ENCODE measurements around the gene ALPG.
"Not testable (repeated sequence)": the region's sequence is repeated elsewhere in the genome, so short reads cannot be mapped to it uniquely, and the experiment has no call there.

ALPG gene

DNA sequence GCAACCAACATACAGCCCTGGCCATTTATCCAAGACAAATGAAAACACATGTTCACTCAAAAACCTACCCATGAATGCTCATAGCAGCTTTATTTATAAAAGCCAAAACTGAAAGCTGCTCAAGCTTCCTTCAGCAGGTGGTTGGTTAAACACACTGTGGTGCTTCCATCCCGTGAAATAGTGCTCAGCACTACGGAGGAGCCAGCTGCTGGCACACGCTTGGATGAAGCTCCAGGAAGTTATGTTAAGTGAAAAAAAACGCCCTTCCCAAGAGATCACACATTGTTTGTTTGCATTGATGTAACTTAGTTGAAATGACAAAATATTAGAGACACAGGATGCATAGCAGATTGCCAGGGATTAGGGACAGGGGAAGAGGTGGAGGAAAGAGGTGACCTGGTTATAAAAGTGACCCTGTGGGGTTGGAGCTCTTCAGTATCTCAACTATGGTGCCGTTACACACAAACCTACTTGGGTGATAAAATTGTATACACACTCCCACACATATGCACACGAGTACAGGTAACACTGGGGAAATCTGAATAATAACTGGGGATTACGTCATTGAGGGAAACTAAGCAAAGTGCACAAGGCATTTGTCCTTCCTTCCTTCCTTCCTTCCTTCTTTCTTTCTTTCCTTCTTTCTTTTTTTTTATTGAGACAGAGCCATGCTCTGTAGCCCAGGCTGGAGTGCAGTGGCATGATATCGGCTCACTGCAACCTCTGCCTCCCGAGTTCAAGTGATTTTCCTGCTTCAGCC, 6.2 kb upstream of the ALPG start:
- no peaks in the 10 kb centered on the region for H3K36me3 Mint-ChIP-seq (ENCODE audit: low read depth)
- H3K9me3 Mint-ChIP-seq, result no peaks in the 10 kb centered on the region
- DNase-seq, result no peak
- H3K4me3 Mint-ChIP-seq, result no peak overlapping the region
- H3K27me3 Mint-ChIP-seq, result peaks cover 6% of the 10 kb centered on the region
- no peak overlapping the region for H3K27ac Mint-ChIP-seq
- no peak for ATAC-seq
- H3K4me1 Mint-ChIP-seq, result peaks cover 1% of the 10 kb centered on the region

DNA sequence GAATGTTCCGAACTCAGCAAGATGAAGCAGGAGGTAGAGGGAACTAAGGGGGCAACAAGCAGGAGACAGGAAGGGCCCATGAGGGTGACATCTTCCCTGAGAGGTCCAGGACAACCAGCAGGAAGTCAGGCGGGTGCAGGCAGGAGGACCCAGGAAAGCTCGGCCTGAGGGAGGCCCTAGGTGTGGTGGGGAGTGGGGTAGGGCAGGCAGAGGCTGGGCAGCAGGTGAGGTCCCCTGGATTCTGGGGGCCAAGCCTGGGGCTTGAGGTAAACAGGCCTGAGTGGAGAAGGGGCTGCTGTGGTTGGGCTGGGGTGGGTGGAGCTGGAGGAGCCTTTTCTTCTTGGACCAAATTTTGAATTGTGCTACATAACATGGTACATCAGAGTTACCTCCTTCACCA, 4.1 kb upstream of the ALPG start:
- ATAC-seq, result no peak
- peaks cover 1% of the 10 kb centered on the region for H3K4me1 Mint-ChIP-seq
- H3K4me3 Mint-ChIP-seq, result no peak overlapping the region
- H3K27ac Mint-ChIP-seq, result no peak overlapping the region
- no peak for DNase-seq
- H3K9me3 Mint-ChIP-seq, result no peaks in the 10 kb centered on the region
- no peaks in the 10 kb centered on the region for H3K36me3 Mint-ChIP-seq (ENCODE audit: low read depth)
- peaks cover 4% of the 10 kb centered on the region for H3K27me3 Mint-ChIP-seq

DNA sequence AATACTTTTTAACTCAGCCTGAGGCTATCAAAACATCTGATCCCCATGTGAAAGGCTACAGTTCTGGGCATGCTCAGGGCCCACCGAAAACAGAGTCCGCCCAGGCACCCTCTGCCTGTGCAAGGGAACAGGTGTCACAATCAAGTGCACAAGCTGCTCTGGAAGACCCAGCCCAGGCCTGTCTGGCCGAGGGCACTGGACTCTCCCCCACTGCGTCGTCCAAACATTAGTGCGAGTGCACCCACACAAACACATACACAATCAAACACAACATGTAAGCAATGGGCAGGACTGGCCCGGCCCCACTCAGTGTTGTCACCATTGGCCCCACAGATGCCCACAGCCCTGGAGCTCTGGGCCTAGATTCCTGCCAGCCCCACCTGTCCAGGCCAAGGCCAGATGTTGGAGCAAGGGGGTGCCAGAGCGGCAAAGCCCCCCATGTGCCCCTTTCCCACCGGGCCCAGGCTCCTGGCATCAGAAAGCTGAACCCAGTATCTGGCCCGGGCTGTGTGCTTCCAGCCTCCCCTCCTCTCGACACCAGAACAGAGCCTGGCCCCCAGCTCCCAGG, 617 bp upstream of the ALPG start:
- Mint-ChIP-seq H3K27ac (no peak overlapping the region), H3K4me1 (no peaks in the 10 kb centered on the region), H3K4me3 (no peak overlapping the region), H3K9me3 (no peaks in the 10 kb centered on the region), H3K27me3 (peaks cover 5% of the 10 kb centered on the region), H3K36me3 (ENCODE audit: low read depth) (no peaks in the 10 kb centered on the region)
- ATAC-seq (no peak), DNase-seq (no peak)

DNA sequence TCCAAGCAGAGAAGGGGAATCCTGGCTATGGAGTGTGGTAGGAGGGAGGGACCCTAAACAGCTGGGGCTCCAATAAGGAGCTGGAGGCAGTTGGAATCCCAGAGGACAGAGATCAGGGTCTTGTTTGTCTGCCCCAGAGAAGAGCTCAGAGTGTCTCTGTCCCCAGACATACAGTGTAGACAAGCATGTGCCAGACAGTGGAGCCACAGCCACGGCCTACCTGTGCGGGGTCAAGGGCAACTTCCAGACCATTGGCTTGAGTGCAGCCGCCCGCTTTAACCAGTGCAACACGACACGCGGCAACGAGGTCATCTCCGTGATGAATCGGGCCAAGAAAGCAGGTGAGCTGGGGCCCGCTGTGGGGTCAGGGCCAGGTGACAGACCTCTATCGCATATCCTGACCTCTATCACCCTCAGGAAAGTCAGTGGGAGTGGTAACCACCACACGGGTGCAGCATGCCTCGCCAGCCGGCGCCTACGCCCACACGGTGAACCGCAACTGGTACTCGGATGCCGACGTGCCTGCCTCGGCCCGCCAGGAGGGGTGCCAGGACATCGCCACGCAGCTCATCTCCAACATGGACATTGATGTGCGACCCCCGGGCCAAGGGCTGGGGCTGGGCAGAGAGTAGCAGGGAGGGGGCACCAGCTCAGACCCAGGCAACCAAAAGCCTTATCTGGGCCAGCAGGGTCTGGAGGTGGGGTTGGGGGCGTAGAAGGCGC, 945 bp downstream of the ALPG start:
- H3K4me3 Mint-ChIP-seq; DNase-seq; H3K9me3 Mint-ChIP-seq; H3K36me3 Mint-ChIP-seq (ENCODE audit: low read depth); ATAC-seq; H3K4me1 Mint-ChIP-seq; H3K27ac Mint-ChIP-seq; H3K27me3 Mint-ChIP-seq: not testable (repeated sequence)

DNA sequence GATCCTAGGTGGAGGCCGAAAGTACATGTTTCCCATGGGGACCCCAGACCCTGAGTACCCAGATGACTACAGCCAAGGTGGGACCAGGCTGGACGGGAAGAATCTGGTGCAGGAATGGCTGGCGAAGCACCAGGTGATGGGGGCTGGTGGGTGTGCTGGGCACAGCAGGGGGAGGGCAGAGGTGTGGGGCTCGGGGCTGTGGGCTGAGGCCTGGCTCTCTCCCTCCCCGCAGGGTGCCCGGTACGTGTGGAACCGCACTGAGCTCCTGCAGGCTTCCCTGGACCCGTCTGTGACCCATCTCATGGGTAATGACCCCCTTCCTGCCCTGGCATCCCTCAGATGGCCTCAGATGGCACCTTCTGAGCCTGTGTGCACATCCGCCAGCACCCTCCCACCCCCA, 1.6 kb downstream of the ALPG start:
- not testable (repeated sequence) for ATAC-seq; H3K36me3 Mint-ChIP-seq (ENCODE audit: low read depth); DNase-seq; H3K4me3 Mint-ChIP-seq; H3K27ac Mint-ChIP-seq; H3K9me3 Mint-ChIP-seq; H3K4me1 Mint-ChIP-seq
- peaks cover 14% of the 10 kb centered on the region for H3K27me3 Mint-ChIP-seq

DNA sequence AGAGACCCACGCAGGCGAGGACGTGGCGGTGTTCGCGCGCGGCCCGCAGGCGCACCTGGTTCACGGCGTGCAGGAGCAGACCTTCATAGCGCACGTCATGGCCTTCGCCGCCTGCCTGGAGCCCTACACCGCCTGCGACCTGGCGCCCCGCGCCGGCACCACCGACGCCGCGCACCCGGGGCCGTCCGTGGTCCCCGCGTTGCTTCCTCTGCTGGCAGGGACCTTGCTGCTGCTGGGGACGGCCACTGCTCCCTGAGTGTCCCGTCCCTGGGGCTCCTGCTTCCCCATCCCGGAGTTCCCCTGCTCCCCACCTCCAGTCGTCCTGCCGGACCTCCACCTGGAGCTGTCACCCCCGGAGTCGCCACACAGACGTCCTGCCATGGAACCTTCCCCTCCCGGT, 3.0 kb downstream of the ALPG start:
- not testable (repeated sequence) for H3K9me3 Mint-ChIP-seq; H3K36me3 Mint-ChIP-seq (ENCODE audit: low read depth); H3K27ac Mint-ChIP-seq; H3K4me3 Mint-ChIP-seq; ATAC-seq; DNase-seq
- Mint-ChIP-seq H3K27me3 (peaks cover 21% of the 10 kb centered on the region), H3K4me1 (peaks cover 14% of the 10 kb centered on the region)

DNA sequence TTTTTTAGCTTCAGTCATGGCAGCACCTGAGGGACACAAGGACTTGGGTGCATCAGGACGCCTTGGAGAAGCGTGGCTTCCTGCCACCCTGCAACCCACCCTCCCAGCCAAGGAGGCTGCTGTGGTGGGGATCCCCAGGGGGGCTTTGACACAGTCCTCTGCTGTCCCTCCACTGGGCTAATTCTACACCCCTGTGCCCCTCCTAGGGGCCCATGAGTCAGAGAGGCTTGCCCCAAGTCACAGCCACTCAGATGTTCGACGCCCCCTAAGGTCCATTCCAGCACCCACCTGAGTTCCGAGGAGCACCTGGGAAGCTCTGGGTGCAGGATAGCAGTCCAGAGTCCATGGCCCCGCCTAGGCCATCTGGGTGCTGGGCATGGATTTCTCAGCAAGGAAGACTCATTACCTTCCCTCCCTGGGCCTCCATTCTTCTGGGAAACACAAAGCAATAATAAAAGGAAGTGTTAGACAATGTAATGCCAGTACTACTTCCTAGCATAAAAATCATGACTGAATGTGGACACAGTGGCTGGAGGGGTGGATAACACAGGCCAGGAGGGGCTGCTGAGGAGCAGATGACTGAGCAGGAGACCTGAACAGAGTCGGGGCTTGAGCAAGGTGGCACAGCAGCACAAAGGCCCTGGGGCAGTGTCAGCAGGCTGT, 3.7 kb downstream of the ALPG start:
- ATAC-seq, result no peak
- Mint-ChIP-seq H3K27ac (no peak overlapping the region), H3K27me3 (peaks cover 21% of the 10 kb centered on the region), H3K9me3 (no peaks in the 10 kb centered on the region), H3K4me3 (no peak overlapping the region), H3K36me3 (ENCODE audit: low read depth) (no peaks in the 10 kb centered on the region), H3K4me1 (peaks cover 14% of the 10 kb centered on the region)
- DNase-seq, result no peak

DNA sequence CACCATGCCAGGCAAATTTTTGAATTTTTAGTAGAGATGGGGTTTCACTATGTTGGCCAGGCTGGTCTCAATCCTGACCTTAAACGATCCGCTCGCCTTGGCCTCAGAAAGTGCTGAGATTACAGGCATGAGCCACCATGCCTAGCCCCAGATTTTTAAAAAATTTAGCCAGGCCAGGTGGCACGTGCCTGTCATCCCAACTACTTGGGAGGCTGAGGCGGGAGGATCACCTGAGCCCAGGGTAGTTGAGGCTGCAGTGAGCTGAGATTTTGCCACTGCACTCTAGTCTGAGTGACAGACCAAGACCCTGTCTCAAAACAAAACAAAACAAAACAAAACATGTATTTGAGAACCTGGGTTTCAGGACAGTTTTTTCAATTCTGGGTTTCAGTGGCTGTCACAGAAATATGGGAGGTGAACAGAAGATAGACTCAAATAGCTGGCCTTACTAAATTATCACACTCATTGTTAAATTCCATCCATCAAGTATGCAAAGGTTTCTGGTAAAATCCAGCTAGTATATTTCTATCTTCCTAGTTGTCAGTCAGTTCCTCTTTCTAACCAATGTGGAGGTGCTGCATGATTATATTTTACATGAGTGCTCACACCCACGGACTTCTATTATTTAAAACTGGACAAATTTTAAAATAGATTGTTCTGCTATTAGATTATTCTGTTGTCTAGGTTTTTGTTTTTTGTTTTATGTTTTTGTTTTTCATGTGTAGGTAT, 5.4 kb downstream of the ALPG start:
- DNase-seq (no peak), ATAC-seq (no peak)
- Mint-ChIP-seq H3K27ac (no peak overlapping the region), H3K27me3 (peaks cover 27% of the 10 kb centered on the region), H3K4me1 (peaks cover 14% of the 10 kb centered on the region), H3K4me3 (no peak overlapping the region), H3K36me3 (ENCODE audit: low read depth) (no peaks in the 10 kb centered on the region), H3K9me3 (no peaks in the 10 kb centered on the region)

DNA sequence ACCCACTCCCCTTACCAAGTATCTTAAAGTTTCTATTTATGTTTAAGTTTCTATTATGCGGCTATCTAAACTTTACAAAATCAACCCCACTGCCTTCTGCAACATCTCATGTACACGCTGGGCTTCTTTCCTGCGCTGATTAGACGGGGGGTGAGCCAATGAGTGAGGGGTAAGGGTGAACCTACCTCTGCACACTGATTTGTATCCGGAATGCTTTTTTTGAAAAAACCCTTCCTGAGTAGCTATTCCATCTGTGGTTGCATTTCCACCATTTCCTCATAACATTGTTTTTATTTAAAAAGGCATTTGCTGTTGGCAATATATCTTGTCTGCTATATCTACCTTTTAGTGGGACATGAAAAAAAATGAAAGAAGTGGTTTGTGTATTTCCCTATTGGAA, 6.3 kb downstream of the ALPG start:
- Mint-ChIP-seq H3K36me3 (ENCODE audit: low read depth) (no peaks in the 10 kb centered on the region), H3K27me3 (peaks cover 31% of the 10 kb centered on the region), H3K4me1 (peaks cover 14% of the 10 kb centered on the region), H3K9me3 (no peaks in the 10 kb centered on the region), H3K4me3 (no peak overlapping the region), H3K27ac (no peak overlapping the region)
- no peak for DNase-seq
- ATAC-seq, result no peak

DNA sequence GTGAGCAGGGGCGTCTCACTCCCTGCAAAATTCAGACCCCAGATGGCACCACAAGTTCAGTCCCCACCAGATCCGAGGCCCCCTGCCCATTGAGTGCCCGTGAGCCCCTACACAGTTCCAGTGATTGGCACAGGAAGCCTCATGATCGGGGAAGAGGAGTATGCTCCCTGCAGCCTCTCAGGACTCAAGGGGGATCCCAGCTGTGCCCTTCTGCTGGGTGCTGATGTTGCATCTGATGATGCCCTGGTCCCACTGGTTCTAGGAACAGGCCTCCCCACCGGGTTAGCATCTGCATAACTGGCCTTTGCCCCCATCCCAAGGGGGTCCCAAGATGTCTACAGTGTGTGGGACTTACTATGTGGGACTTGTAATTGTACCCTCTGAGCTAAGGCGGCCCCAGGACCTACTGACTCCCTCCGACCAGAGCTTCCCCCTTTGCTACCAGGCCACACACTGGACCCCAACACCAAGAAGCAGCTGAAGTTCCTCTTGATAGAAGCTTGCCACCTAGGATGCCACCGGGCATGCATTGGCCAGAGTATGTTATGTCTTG, 8.6 kb downstream of the ALPG start:
- H3K27me3 Mint-ChIP-seq, result peaks cover 43% of the 10 kb centered on the region
- DNase-seq (no peak), ATAC-seq (no peak)
- no peaks in the 10 kb centered on the region for H3K36me3 Mint-ChIP-seq (ENCODE audit: low read depth)
- no peak overlapping the region for H3K4me3 Mint-ChIP-seq
- H3K4me1 Mint-ChIP-seq, result peaks cover 17% of the 10 kb centered on the region
- no peak overlapping the region for H3K27ac Mint-ChIP-seq
- H3K9me3 Mint-ChIP-seq, result no peaks in the 10 kb centered on the region

DNA sequence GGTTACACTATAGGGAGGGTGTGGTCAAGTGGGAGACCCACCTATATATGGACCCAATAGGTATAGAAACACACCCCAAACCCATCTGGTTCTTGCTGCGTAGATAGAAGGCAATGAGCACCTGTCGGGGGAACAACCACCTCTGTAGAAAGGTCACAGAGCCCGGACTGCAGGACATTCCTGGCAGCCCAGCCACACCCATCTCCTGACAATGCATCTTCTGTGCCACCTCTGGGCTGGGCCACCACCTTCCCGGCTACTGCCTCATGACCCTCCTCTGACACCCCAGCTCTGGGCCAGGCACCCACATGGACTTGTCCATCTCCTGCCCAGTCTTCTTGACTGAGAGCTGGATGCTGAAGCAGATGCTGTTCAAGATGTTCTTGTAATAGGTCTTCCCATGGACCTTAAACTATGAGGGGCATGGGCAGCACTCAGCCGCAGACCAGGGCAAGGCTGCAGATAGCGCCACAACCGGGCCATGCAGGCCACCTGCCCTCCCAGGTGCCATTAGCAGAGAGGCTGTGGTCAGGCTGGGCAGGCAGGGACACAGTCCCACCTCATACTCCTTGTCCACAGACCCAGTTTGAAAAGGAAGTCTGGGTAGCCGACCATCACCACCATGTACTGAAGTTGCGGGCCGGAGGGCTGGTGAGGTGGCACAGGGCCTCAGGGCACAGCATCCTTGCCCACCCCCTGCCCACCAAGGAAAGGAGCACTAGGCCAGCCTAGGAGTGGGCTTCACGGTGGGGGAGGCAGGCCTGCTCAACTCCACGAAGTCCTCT, 9.3 kb downstream of the ALPG start:
- peaks cover 43% of the 10 kb centered on the region for H3K27me3 Mint-ChIP-seq
- peaks cover 17% of the 10 kb centered on the region for H3K4me1 Mint-ChIP-seq
- H3K4me3 Mint-ChIP-seq, result no peak overlapping the region
- H3K9me3 Mint-ChIP-seq, result no peaks in the 10 kb centered on the region
- DNase-seq (no peak), ATAC-seq (no peak)
- H3K36me3 Mint-ChIP-seq (ENCODE audit: low read depth), result no peaks in the 10 kb centered on the region
- no peak overlapping the region for H3K27ac Mint-ChIP-seq

DNA sequence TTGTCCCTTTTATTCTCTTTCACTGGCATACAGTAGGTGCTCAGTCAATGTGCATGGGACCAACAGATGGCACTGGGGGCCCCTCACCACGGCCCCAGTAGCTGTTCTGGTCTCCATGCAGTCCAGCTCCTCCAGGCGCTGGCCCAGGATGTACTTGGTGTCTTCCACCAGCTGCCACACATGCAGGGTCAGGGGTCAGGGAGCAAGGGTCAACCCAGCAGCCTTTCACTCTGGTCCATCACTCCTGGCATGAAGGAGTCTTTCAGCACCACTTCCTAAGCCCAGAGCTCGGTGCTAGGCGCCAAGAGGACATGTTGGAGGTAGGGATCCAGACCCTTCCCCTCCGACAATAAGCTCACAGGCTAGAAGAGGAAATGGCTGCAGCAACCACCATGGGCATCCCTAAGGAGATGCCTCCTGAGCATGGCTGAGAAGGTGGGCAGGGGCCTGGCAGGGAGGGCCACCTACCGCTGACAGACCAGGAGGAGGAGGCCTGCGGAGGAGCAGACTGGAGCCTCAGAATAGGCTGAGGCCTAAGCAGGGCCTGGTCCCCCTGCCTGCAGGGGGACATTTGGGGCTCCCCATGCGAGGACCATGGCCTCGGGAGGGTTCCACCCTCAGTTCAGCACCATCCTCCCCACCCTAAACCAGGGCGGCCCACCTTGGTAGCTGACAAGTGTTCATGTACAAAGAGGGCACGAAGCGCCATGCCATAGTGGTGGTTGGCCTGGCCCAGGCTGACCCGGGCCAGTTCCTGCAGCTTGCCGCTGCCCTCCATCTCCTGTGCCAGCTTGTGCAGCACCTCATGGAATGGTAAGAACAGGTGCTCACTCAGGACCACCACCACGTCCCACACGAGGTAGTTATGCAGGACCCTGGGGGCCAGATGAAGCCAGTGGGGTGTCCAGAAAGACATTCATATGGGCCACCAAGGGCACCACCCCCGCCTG, 10.2 kb downstream of the ALPG start:
- Mint-ChIP-seq H3K4me1 (peaks cover 17% of the 10 kb centered on the region), H3K9me3 (no peaks in the 10 kb centered on the region), H3K36me3 (ENCODE audit: low read depth) (no peaks in the 10 kb centered on the region), H3K27me3 (peaks cover 46% of the 10 kb centered on the region), H3K27ac (no peak overlapping the region), H3K4me3 (no peak overlapping the region)
- ATAC-seq (no peak), DNase-seq (no peak)

DNA sequence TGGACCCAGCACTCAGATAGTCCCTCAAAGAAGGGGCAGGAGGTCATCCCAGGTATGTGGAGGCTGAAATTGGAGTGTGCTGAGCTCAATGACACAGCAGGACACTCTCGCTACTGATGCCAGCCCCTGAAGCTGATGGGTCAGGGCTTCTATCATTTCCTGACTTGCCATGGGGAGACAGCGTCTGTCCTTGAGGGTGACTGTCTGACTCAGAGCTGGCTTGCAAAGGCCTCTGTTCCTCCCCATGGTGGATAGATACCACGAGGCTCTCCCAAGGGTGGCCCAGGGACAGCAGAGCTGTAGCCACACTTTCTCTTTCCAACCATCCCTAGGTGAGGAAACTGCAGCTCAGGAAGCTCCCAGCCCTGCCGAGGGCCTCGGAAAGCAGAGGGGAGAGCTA, 10.8 kb downstream of the ALPG start:
- no peak for ATAC-seq
- Mint-ChIP-seq H3K36me3 (ENCODE audit: low read depth) (no peaks in the 10 kb centered on the region), H3K27me3 (peaks cover 50% of the 10 kb centered on the region)

More for the DNA sequence above, 10.8 kb downstream of the ALPG start:
- Mint-ChIP-seq H3K27ac (no peak overlapping the region), H3K4me3 (no peak overlapping the region), H3K9me3 (peaks cover 6% of the 10 kb centered on the region), H3K4me1 (peaks cover 15% of the 10 kb centered on the region)
- DNase-seq, result no peak

Measured in activated naive CD8-positive, alpha-beta T cell treated with anti-CD3 and anti-CD28 coated beads, Interleukin-2, amount 50 U/mL, for 24 hours (primary cell).